HG02623 (cell line): ENCODE measurements around the gene DFFB.

ENCODE experiments used
- ATAC-seq: cut with Tn5 transposase; IDR thresholded peaks from one replicate; pipeline ENCODE4 v1.9.1; 2021; ENCODE audit warnings: moderate library complexity; ENCODE audit not compliant: unreplicated experiment

Gene DFFB

DNA sequence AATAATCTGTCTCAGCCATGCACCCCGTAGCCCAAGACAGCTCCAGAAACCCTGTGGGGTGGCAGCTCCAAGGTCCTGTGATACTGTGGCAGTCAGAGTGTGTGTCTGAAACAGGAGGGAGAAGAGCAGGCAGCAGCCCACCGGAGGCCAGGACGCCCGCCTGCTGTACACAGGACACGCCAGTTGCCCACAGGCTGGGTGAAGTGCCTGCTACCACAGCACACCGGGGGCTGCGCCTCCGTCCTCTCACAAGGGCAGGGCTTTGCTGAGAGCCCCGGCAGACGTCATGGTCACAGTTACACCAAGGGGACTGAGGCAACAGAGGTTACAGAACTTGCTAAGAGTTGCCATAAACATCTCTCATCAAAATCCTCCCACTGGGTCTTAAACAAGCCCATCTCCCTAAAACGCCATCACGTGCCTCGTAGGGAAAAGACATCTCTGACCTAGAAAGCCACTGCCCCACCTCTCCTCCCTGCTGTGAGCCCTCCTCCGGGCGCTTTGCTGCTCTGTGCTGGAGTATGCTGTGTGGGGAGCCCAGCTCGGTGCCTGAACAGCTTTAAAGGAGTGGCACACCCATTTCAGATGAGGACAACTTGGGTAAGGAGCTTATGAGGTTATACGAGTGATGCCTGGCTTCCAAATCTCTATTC is 37.5 kb downstream of the DFFB start:
- no peak for ATAC-seq

DNA sequence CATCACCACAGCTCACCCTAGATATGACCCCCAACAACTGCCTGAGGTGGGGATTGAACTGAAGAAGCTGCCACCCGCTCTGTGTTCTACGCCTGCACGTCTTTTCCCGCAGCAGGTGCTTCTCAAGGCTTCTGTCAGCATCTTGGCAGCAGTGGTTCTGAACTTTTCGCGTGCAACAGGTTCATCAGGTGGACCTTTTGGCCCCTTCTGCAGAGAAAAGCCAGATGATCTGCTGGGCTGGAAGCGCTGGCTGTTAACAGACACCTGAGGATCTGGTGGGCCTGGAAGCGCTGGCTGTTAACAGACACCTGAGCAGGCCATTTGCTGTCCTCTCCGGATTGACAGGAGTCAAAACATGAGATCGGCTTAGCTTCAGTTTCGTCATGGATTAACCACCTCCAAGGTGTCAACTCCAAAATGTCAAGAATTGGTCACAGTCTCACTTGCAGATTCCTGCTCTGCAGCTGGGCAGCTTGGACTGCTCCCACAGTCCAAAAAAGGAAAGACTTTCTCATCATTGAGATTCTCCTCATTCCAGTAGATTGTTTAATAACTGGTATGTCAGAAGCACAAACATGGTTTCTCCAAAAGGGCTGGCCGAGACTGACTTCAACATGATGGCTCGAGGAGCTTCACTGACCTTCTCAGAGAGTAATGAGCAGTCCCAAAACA is 38.1 kb downstream of the DFFB start:
- ATAC-seq, result no peak

DNA sequence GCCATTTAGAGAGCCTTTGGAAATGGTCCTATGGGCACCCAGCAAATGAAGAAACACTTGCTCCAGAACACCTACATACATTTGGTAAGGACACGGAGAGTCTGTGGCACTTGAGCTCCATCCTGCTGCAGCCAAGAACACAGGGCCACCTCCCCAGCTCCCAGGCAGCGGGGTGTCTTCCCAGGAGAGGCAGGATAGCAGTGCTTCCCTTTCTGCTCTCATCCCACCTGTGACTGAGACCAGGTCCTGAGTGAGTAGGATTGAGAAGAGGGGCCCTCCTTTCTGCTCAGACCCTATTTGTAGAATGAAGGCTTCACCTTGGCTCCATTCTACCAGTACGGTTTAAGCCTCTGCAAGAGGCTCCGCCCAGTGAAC is 38.7 kb downstream of the DFFB start:
- no peak for ATAC-seq

DNA sequence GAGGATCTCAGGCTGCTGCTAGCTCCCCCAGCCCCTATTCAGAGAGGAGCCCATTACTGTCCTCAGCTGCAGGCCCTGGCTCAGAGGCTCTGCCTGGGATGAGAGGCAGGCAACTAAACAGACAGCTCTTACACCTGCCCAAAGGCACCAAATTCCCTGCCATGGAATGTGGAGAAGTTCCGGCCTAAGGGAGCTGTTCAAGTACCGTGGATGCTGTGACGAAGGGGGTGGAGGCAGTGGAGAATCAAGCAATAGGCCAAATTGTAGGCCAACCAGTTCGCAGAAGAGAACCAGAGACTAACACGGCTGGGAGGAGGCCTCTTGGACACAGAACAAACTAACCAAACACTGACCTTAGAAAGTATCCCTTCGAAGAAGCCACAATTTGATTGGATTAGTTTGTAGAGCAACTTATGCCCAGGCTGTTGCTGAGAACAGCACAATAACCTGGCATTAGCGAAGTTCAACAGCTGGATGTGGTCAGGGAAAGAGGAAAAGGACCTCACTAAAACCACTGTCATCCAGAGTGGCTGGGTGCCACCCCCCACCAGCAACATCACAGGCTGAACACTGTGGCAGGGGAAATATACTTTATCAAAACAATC is 39.2 kb downstream of the DFFB start:
- ATAC-seq, result no peak

DNA sequence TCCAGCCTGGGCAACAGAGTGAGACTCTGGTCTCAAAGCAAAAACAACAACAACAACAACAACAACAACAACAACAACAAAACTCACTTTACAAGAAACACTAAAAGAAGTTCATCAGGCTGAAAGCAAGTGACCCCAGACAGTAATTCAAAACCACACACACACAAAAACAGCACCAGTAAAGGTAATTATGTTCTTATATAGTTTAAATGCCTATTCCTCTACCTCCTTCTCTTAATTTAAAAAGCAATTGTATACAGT is 41.1 kb downstream of the DFFB start:
- ATAC-seq, result no peak

DNA sequence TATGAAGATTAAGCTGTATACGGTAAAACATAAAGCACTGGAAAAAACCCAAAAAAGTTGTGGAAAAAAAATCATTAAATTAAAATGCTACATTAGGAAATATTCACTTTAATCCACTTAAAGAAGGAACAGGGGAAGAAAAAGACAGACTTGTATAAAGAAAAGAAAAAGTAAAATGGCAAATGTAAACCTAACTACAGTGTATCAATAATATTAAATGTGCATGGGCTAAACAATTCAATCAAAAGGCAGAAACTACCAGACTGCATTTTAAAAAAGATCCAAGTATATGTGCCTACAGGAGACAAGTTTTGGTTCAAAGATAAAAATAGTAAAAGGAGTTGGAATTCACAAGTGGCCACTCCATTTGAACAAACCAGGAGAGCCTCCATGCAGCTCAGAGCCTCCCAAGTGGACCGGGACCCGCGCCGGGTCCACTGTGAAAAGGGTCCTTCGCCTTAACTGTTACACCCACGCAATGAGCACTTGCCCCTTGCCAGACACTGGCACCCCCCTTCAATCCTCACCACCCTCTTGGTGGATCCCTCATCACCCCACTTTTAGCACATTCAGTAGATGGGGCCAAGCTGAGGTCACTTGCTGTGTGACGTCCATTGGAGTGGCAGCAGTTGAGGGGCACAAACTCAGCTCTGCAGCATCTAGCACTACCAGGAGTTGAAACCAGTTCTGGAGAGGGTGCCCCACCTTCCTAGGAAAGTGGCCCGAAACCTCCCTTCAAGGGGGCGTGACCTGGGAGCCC is 41.9 kb downstream of the DFFB start:
- ATAC-seq, result no peak

DNA sequence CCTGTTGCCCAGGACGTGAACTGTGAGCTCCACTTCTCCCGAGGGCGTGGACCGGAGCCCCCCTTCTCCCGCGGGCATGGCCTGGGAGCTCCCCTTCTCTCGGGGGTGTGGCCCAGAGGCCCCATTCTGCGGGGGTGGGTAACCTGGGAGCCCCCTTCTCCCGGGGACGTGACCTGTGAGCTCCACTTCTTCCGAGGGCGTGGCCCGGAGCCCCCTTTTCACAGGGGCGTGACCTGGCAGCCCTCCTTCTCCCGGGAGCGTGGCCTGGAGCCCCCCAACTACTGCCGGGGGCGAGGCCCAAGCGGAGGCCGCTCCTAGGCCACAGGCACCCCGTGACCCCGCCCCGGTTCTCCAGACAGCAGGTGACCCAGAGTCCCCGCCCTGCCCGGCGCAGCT is 42.5 kb downstream of the DFFB start:
- peak; percentile 1 for ATAC-seq

DNA sequence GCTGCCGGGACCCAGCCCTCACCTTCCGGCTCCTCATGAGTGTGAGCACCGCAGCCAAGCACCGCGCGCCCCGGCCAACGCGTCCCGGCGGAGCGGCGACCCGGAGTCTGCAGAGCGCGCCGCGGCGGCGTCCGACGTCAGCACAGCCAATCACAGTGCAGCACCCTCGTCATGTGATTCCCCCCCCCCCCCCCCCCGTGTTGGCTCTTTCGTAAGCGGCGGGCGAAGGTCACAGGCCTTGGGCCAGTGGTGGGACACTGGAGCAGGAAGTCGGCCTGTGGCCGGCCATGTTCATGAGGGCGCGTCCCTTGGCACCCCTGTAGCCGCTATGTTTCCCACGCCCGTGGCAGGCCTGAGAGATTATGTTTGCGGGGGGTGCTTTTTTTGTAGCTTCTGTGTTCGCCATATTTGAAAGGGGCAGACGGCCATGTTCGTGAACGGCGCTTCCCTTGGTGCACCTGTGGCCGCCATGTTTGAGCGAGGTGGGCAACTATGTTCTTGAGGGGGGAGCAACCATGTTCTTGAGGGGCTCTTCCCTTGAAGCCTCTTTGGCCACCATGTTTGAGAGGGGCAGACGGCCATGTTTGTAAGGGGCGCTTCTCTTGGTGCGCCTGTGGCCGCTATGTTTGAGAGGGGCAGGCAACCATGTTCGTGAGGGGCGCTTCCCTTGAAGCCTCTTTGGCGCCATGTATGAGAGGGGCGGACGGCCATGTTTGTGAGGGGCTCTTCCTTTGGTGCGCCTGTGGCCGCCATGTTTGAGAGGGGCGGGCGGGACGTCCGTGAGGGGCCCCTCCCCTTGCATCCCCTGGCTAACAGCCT is 43.1 kb downstream of the DFFB start, which contains the start of gene C1orf174:
TSS of gene C1orf174 (minus strand) at position 123 of the 819 bp plus-strand sequence. CDS start at position 37, 86 bp downstream.
- peak; percentile 66 for ATAC-seq

DNA sequence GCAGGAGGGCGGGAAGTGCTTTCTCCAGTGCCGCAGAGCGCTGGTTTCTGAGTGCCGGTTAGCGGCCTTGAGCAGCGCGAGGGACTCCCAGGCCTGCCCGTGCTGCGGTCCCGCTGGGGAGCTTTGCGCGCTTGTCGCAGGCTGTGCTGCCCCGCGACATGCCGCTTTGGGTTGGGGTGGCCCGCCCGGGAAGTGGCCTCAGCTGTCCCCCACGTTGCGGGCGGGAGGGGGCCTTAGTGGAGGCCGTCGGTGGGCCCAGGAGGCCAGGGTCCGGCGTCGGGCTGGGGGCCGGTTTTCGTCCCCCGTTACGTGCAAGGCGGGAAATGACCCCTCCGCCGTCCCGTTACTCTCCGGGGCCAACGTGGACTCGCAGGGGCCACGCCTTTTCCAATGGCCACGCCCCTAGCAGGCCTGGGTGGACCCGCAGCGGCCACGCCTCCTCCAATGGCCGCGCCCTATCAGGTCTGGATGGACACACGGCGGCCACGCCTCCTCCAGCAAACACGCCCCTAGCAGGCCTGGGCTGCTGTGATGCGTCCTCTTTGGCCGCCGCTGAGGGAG is 43.8 kb downstream of the DFFB start:
- ATAC-seq, result peak; percentile 42

DNA sequence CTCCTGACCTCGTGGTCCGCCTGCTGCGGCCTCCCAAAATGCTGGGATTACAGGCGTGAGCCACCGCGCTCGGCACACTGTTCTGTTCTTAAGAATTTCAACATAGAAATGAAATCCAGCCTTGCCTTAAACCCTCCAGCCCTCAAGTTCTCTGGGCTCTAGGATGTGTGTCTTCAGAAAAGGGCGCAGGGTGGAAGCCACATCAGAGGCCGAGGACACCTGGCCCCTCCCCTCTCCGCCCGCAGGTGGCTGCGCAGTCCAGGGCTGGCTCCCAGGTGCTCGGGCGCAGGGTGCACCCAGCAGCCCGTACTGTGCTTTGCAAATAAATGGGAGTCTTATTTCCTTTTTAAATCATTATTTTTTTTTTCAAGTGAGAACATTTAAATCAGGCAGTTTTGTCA is 44.8 kb downstream of the DFFB start:
- ATAC-seq, result no peak

DNA sequence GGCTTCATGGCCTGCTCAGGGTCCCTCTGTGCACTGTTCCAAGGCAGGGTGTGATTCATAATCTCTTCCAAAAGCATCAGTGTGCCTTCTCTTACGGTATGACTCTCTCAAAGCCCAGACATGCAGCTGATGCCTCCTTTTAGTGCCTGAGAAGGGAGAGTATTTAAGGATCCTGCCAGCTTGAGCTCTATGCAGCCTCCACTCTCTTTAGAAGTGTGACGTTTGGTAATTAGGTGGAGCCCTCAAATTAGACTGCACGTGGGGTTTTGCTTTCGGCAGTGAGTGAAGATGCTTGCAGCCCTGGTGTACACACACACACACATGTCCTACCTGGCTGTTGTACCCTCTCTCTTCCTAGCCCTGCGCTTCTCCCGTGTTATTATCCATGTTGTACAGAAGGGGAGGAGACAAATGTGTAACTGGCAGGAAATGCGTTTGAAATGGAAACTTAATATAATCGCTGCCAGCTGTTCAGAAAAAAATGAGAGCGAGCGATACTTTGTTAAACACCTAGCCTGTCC is 45.4 kb downstream of the DFFB start:
- no peak for ATAC-seq

DNA sequence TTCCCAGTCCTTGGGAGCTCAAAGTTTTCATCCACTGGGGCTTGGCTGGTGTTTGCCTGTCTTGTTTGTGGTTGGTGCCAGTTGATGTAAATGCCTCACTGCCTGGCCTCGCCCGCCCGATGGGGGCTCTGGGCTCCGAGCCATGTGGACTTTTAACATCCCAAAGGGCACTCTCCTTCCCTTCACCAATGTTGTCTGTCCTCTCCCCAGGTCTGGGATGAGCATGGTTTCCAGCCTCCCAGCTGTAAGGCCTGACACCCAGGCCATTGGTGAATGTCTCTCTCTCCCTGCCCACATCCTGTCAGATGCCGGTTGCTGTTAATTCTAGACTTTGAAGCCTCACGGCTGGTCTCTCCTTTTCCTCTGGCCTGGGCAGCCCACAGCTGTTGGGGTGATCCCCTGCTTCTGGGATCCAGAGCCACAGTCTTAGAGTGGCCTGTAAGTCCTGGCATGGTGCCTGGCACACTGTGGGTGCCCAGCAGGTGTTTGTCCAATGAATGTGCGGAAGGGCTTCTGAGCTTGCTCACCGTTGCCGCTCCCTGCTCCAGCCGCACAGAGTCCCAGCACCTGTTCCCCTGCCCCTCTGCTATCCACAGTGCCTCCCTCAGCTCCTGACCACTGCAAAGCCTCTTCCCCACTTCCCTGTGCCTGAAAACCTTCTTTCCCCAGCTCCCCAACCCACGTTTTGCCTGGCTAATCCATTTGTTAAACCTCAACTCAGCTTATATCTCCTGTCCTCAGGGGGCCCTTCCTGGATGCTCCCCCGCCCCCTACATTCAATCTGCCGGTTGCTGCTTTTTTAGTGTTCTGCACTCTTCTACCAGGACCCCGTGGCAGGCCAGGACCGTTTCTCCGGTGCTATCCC is 46.1 kb downstream of the DFFB start:
- no peak for ATAC-seq

DNA sequence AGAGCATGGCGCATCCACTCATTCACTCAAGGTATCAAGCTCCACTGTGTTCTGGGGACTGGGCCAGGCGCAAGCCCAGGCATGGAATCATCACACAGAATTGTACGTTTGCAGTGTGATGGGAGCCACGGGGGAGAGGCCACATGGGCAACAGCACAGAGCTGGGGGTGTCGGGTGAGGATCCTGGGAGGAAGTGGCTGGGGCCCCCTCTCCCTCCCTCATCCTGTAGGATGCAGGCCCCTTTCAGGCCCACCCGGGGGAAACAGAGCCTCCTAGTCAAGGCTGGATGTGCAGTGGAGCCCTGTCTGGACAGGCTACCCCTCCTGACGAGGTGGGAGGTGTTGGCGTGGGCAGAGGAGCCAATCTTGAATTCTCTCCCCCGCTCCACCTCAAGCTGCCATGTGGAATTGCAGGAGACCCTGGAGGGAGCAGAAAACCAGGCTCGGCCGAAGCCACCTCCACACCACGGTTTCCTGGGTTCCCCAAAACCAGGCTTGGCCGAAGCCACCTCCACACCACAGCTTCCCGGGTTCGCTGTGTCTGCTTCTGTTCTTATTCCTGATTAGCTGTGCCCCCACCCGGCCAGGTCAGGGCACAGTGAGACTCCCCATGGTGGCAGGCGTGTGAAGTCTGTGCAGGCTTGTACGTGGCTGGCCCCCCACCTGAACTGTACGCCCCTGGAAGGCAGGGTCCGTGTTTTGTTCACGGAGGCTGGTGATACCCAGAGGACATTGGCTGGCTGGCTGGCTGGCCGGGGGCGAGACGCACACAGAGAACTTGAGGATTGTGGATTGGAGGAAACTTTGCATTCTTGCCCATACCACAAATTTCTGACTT is 46.9 kb downstream of the DFFB start:
- ATAC-seq, result no peak

DNA sequence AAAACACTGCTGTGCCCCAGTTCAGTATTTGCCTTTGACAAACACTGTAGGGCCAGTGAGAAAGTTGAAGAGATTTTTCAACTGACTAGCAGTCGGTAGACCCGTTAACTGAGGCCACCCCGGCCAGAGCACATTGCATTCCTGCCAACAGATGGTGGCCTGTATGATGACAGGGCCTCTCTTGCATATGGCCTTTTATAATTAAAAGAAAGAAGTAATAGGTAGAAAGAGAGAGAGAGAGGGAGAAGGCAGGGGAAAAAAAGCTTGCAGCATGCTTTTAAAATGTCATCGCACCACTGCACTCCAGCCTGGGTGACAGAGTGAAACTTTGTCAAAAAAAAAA is 47.5 kb downstream of the DFFB start:
- no peak for ATAC-seq

DNA sequence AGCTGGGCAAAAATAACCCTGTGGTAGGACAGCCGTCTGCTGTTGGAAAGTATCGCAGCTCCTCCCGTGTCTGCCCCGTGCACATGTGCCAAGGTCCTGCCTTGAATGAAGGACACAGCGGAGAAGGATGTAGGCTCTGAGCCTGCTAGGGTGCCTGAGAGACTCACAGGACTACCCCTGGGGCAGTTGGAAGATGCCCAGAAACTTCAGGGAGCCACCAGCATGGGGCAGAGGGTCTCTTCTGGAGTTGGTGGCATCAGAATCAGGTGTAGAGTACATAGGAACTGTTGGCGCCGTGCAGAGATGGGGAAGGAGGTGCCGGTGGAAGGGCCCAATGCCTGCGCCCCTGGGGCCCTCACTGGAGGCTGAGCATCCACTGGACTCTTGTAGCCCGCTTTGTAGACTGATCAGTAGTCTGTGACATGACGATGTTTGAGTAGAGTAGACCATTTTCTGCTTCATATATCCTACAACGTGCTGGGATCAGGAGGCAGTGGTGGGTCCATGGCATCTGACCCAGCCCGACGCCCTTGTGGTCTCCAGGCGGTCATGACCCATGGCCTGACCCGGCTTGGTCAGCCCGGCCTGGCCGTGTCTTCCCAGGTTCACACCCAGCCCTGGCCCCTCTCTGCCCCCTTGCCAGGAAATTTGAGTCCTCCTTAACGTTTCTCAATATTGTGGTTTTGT is 48.1 kb downstream of the DFFB start:
- no peak for ATAC-seq

DNA sequence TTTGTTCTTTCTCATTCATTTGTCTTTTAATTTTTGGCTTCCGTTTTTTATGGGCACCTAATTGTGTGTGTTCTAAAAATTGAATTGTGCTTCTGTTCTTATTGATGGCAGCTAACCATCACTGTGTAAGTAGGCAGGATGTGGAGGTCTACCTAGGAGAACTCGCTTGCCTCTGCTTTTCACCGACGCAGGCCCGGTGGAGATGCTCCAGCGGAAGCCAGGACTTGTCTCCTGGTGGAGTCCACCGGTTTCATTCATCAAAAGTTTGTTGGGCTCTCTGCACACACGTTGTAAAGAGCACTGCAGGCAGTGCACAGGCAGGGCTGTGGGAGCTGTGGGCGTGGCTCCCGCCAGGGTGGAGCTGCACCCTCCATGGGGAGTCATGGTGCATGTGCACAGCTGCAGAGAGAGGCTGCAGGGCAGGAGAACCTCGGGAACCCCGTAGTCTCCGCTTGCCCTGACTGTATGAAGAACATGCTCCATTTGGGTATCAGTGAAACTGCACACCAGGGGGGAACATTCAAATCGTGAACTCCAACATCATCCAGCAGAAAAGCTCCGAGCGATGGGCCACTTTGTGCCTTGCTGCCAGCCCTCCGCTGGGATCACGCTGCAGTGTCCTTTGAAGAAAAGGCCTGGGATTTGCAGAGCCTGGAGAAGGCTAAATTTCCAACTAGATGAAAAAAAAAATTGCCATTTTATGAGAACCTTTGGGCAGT is 48.8 kb downstream of the DFFB start:
- no peak for ATAC-seq

DNA sequence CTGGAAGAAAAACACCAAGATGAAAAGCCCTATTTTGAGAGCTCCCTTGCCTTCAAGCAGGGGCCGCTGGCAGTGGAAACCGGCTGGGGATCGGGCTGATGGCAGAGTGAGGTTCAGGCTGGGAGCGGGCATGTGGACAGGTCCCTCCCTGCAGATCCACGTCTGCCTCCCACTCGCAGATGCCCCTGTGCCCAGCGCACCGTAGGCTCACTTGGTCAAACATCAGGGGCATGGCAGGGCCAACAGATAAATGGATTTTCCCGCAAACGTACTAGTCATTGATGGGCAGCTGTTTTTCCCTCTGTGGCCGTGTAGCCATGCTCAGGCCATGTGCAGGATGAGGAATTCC is 49.4 kb downstream of the DFFB start:
- no peak for ATAC-seq

DNA sequence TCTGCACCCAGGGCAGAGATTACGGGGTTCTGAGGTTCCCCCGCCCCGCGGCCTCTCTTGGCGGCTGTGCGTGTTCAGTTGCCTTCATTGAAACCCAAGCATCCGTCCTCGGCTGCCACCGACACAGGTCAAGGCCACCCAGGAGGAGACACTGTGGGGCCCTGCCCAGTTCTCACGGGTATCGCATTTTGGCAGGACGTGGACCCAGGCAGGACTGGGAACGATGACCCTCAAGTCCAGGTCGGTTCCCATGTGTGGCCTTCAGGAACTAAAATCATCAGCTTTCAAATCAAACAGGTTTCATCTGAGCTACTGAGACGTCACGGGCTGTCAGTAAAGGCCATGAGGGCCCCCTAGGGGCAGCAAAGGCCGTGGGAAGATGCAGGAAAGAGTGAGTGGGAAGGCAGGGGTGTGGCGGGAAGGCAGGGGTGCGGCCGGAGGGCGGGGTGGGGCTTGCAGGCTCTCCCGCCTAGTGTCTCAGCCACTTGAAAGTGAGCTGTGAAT is 49.8 kb downstream of the DFFB start:
- no peak for ATAC-seq
